Measurements from ENCODE around the gene SPATA2. TPM values are rescaled to one million over a fixed set of nuclear protein-coding genes. Genes with fewer than 3 reads are reported as not detected.

The SPATA2 gene
- total RNA-seq, 1 experiment from 2014 or later = 6.6 TPM

DNA sequence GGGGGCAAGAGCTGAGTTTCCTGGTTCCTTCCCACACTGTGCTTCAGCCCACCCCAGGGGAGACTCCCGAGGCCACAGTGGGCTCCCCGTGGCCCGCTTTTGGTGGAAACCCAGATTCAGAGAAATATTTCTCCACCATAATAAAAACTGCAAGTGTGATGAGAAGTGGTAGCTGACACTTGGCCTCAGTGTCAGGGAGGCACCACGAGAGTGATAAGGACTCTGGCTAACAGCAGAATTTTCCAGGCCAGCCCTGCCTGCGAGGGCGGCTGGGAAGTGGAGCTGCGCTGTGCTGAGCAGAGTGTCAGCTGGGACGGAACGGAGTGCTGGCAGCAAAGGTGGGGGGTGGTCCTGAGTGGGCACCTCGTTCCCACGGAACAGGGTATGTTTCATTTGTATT lies 22.5 kb downstream of the SPATA2 start:
- Histone ChIP-seq H3K36me3 (ENCODE audit: control insufficient read depth in 1 of 2, insufficient read depth in 2 of 2, low read length in 2 of 2) (no peaks in the 10 kb centered on the region), H3K27me3 (ENCODE audit: insufficient read depth, low read length) (no peaks in the 10 kb centered on the region), H3K4me3 (replicated peaks in 1 of 2; ENCODE audit: low read depth in 1 of 2, low read length in 2 of 2) (no peak overlapping the region), H3K9me2 (ENCODE audit: insufficient read depth) (no peaks in the 10 kb centered on the region), H3K27ac (ENCODE audit: low read depth, low read length) (no peak overlapping the region), H3K4me2 (ENCODE audit: low read length) (no peak overlapping the region), H3K79me2 (ENCODE audit: insufficient read depth, low read length) (no peaks in the 10 kb centered on the region), H3K9me3 (ENCODE audit: control insufficient read depth in 1 of 2, insufficient read depth in 1 of 2, low read depth in 1 of 2, low read length in 2 of 2) (no peaks in the 10 kb centered on the region), H3K9ac (ENCODE audit: low read length) (no peak overlapping the region), H4K20me1 (ENCODE audit: insufficient read depth) (no peaks in the 10 kb centered on the region), H2AFZ (ENCODE audit: low read depth, low read length, poor library complexity, severe bottlenecking) (no peak overlapping the region), H3K4me1 (ENCODE audit: control insufficient read depth in 1 of 2, insufficient read depth in 2 of 2, low read length in 2 of 2) (peaks cover 0 to 5% of the 10 kb centered on the region in 2 experiments; a peak in 1 of 4 replicates)
- BruUV-seq (replicated peaks) = no TSS peak
- TF ChIP-seq POLR2A (IDR thresholded peaks at IDR 0.05; ENCODE audit: borderline replicate concordance, extremely low read depth, insufficient read depth, insufficient read length) (no peak), EGR1 (IDR thresholded peaks at IDR 0.05; ENCODE audit: low read depth) (no peak), JUND (IDR thresholded peaks at IDR 0.05) (no peak), ZFX (IDR thresholded peaks at IDR 0.05) (no peak), CEBPB (IDR thresholded peaks at IDR 0.05; ENCODE audit: low read depth) (no peak), FOSL1 (IDR thresholded peaks at IDR 0.05; ENCODE audit: low read depth) (no peak), POLR2AphosphoS5 (IDR thresholded peaks at IDR 0.05; ENCODE audit: low read depth, low read length) (no peak), SRF (IDR thresholded peaks at IDR 0.05; ENCODE audit: low read depth) (no peak), EZH2 (IDR thresholded peaks at IDR 0.05) (no peak)
- POLR2A ChIA-PET = no interaction called here
- RAD21 ChIA-PET (ENCODE audit: low non-redundant PET in 1 of 2, low total read pairs in 2 of 2, uncharacterized antibody in 2 of 2, unreplicated experiment in 2 of 2) = no interaction called here
- intact Hi-C loops (cut with micrococcal nuclease) = no loop called here
- CTCF ChIA-PET = no interaction called here
- no peak for ATAC-seq
- DNase-seq (ENCODE audit: low read depth, low spot score) = no peak

DNA sequence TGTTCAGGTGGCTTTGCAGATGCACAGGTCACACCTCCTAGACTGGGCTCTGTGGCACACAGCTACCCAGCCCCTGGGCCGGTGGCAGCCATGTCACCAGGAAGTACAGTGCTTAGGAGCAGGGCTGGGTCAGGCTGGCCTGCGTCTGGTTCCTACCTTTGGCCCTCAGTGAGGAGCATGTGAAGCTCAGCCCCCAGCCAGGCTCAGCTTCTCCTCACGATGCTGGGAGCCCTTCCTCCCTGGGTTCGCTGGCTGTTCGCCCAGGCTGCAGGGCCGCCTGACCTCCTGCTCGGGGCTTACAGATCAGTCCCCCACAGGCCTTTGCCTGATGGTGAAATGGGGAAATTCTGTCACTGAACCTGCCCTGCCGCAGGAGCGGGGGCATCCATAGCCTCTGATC lies 23.1 kb downstream of the SPATA2 start:
- no peak overlapping the region for H2AFZ ChIP-seq (ENCODE audit: low read depth, low read length, poor library complexity, severe bottlenecking)
- CTCF ChIA-PET = interaction anchor here (1.3 kb wide), 1 partner anchor 281 kb away, joined by 3 read pairs; no protein-coding TSS in a partner anchor
- no peaks in the 10 kb centered on the region for H4K20me1 ChIP-seq (ENCODE audit: insufficient read depth)
- TF ChIP-seq EZH2phosphoT487 (IDR thresholded peaks at IDR 0.05; ENCODE audit: borderline replicate concordance) = no peak
- TF ChIP-seq CBX3 (IDR thresholded peaks at IDR 0.05; ENCODE audit: low read depth) = no peak
- TF ChIP-seq, protein P1, sequence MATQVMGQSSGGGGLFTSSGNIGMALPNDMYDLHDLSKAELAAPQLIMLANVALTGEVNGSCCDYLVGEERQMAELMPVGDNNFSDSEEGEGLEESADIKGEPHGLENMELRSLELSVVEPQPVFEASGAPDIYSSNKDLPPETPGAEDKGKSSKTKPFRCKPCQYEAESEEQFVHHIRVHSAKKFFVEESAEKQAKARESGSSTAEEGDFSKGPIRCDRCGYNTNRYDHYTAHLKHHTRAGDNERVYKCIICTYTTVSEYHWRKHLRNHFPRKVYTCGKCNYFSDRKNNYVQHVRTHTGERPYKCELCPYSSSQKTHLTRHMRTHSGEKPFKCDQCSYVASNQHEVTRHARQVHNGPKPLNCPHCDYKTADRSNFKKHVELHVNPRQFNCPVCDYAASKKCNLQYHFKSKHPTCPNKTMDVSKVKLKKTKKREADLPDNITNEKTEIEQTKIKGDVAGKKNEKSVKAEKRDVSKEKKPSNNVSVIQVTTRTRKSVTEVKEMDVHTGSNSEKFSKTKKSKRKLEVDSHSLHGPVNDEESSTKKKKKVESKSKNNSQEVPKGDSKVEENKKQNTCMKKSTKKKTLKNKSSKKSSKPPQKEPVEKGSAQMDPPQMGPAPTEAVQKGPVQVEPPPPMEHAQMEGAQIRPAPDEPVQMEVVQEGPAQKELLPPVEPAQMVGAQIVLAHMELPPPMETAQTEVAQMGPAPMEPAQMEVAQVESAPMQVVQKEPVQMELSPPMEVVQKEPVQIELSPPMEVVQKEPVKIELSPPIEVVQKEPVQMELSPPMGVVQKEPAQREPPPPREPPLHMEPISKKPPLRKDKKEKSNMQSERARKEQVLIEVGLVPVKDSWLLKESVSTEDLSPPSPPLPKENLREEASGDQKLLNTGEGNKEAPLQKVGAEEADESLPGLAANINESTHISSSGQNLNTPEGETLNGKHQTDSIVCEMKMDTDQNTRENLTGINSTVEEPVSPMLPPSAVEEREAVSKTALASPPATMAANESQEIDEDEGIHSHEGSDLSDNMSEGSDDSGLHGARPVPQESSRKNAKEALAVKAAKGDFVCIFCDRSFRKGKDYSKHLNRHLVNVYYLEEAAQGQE (IDR thresholded peaks at IDR 0.05; ENCODE audit: low read depth) = no peak
- TF ChIP-seq, protein P2, sequence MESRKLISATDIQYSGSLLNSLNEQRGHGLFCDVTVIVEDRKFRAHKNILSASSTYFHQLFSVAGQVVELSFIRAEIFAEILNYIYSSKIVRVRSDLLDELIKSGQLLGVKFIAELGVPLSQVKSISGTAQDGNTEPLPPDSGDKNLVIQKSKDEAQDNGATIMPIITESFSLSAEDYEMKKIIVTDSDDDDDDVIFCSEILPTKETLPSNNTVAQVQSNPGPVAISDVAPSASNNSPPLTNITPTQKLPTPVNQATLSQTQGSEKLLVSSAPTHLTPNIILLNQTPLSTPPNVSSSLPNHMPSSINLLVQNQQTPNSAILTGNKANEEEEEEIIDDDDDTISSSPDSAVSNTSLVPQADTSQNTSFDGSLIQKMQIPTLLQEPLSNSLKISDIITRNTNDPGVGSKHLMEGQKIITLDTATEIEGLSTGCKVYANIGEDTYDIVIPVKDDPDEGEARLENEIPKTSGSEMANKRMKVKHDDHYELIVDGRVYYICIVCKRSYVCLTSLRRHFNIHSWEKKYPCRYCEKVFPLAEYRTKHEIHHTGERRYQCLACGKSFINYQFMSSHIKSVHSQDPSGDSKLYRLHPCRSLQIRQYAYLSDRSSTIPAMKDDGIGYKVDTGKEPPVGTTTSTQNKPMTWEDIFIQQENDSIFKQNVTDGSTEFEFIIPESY (IDR thresholded peaks at IDR 0.05; ENCODE audit: extremely low read depth, insufficient replicate concordance, low read length) = no peak
- no peak for TF ChIP-seq SP1 (IDR thresholded peaks at IDR 0.05; ENCODE audit: low read depth)
- ATAC-seq (no peak), DNase-seq (ENCODE audit: low read depth, low spot score) (no peak)
- RAD21 ChIA-PET (ENCODE audit: low non-redundant PET in 1 of 2, low total read pairs in 2 of 2, uncharacterized antibody in 2 of 2, unreplicated experiment in 2 of 2) = no interaction called here
- no peaks in the 10 kb centered on the region for H3K9me2 ChIP-seq (ENCODE audit: insufficient read depth)
- H3K36me3 ChIP-seq (ENCODE audit: control insufficient read depth in 1 of 2, insufficient read depth in 2 of 2, low read length in 2 of 2) = no peaks in the 10 kb centered on the region
- POLR2A ChIA-PET = no interaction called here
- H3K4me2 ChIP-seq (ENCODE audit: low read length) = no peak overlapping the region
- H3K9ac ChIP-seq (ENCODE audit: low read length) = no peak overlapping the region
- H3K4me1 ChIP-seq (ENCODE audit: control insufficient read depth in 1 of 2, insufficient read depth in 2 of 2, low read length in 2 of 2) = peaks cover 0 to 5% of the 10 kb centered on the region in 2 experiments; a peak in 1 of 4 replicates
- H3K27ac ChIP-seq (ENCODE audit: low read depth, low read length) = no peak overlapping the region
- intact Hi-C loops (cut with micrococcal nuclease) = no loop called here
- H3K79me2 ChIP-seq (ENCODE audit: insufficient read depth, low read length) = no peaks in the 10 kb centered on the region
- no peak overlapping the region for H3K4me3 ChIP-seq (replicated peaks in 1 of 2; ENCODE audit: low read depth in 1 of 2, low read length in 2 of 2)
- BruUV-seq (replicated peaks) = no TSS peak
- H3K9me3 ChIP-seq (ENCODE audit: control insufficient read depth in 1 of 2, insufficient read depth in 1 of 2, low read depth in 1 of 2, low read length in 2 of 2) = no peaks in the 10 kb centered on the region
- H3K27me3 ChIP-seq (ENCODE audit: insufficient read depth, low read length) = no peaks in the 10 kb centered on the region
